Body of pancreas (tissue), 4 donors: Measurements from ENCODE around the gene CYGB. TPM values are rescaled to one million over a fixed set of nuclear protein-coding genes. Genes with fewer than 3 reads are reported as not detected.

ENCODE experiments used
- ATAC-seq: fragments of 150-250 bp; one replicate; pipeline ENCODE4 v1.9.1; 2016
- DNase-seq, 4 donors: peaks; one replicate each; pipeline ENCODE4 v3.0.0-alpha.2; 2019
- H3K27ac ChIP-seq, 4 donors: fragments of 200-600 bp; sonication (generic); 1 replicate in 3 of 4; 2 replicates in 1 of 4; pipeline versions ENCODE4 v1.5.1 to v1.6.1; 2016 to 2019; ENCODE audit warnings: mild to moderate bottlenecking in 1 of 4, mixed read lengths in 1 of 4, moderate library complexity in 1 of 4
- H3K27me3 ChIP-seq, 2 donors: fragments of 200-600 bp; sonication (generic); one replicate each; pipeline ENCODE4 v1.6.0; 2016; ENCODE audit warnings: mild to moderate bottlenecking in 1 of 2
- H3K36me3 ChIP-seq, 2 donors: fragments of 200-600 bp; sonication (generic); replicated peaks in 1 of 2; 2 replicates each; pipeline ENCODE4 v1.5.1; 2016; ENCODE audit warnings: low read depth in 2 of 2; ENCODE audit not compliant: insufficient read depth in 1 of 2
- H3K4me1 ChIP-seq: fragments of 200-600 bp; sonication (generic); one replicate; pipeline ENCODE4 v1.6.0; 2016
- H3K4me3 ChIP-seq, 2 donors: fragments of 200-600 bp; sonication (generic); 1 replicate in 1 of 2; 2 replicates in 1 of 2; pipeline ENCODE4 v1.5.1; 2016 to 2019
- H3K9me3 ChIP-seq, 3 donors: fragments of 200-600 bp; sonication (generic); 1 replicate in 2 of 3; 2 replicates in 1 of 3; pipeline ENCODE4 v1.5.1; 2016
- POLR2A ChIP-seq, 3 donors: fragments of 450-650 bp; IDR thresholded peaks; one replicate each; pipeline ENCODE4 v1.6.1; 2016; ENCODE audit warnings: antibody characterized with exemption in 3 of 3, mild to moderate bottlenecking in 2 of 3
- WGBS, 2 donors: methylation state at CpG; one replicate each; pipeline ENCODE4 v1.1.5; 2017; 5-methylcytosine and 5-hydroxymethylcytosine counted together
- intact Hi-C: fragments of 100-400 bp; cut with DNase I; formaldehyde crosslinking; loops from one replicate; pipeline ENCODE4 v1.15.1; 2023
- total RNA-seq, 2 donors: library from RNA; depleted of rRNA; stranded (reverse); fragments of >200 nt; gene quantifications; one replicate each; pipeline ENCODE4 v1.1.0, GENCODE V29; 2016
- TF ChIP-seq, protein P1 (sequence below), 7 experiments: fragments of 450-650 bp in 4 of 7; fragments of 200-600 bp in 3 of 7; sonication (generic) in 3 of 7; IDR thresholded peaks; one replicate each; pipeline ENCODE4 v1.5.1; 2016 to 2019; ENCODE audit warnings: antibody characterized with exemption in 7 of 7

CYGB gene
- total RNA-seq, 2 donors from 2014 or later, result 9.6 to 21.1 TPM

- H3K27me3 ChIP-seq, result no peaks in the 10 kb centered on the region
- H3K9me3 ChIP-seq, result no peaks in the 10 kb centered on the region
- no peak for ATAC-seq
- peaks cover 40% of the 10 kb centered on the region for H3K4me1 ChIP-seq
- no peaks in the 10 kb centered on the region for H3K36me3 ChIP-seq
- peak in 1 of 4 donors; percentile 33 for DNase-seq
- peak overlapping the region in 2 of 4 donors; percentile 56 to 77 for H3K27ac ChIP-seq
- H3K4me3 ChIP-seq, result no peak overlapping the region
- WGBS, 2 donors, result 76 to 100% methylated on average over 2 to 17 of the region's 17 CpGs
- intact Hi-C loops, result no loop called here
- TF ChIP-seq POLR2A (IDR thresholded peaks at IDR 0.05), result peak in 1 of 3 donors; percentile 30
- TF ChIP-seq, protein P1, sequence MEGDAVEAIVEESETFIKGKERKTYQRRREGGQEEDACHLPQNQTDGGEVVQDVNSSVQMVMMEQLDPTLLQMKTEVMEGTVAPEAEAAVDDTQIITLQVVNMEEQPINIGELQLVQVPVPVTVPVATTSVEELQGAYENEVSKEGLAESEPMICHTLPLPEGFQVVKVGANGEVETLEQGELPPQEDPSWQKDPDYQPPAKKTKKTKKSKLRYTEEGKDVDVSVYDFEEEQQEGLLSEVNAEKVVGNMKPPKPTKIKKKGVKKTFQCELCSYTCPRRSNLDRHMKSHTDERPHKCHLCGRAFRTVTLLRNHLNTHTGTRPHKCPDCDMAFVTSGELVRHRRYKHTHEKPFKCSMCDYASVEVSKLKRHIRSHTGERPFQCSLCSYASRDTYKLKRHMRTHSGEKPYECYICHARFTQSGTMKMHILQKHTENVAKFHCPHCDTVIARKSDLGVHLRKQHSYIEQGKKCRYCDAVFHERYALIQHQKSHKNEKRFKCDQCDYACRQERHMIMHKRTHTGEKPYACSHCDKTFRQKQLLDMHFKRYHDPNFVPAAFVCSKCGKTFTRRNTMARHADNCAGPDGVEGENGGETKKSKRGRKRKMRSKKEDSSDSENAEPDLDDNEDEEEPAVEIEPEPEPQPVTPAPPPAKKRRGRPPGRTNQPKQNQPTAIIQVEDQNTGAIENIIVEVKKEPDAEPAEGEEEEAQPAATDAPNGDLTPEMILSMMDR (IDR thresholded peaks at IDR 0.05), result no peak
These were observed 46.0 kb downstream of the CYGB start for GRCh38 chr17:76491271-76492122.

DNA sequence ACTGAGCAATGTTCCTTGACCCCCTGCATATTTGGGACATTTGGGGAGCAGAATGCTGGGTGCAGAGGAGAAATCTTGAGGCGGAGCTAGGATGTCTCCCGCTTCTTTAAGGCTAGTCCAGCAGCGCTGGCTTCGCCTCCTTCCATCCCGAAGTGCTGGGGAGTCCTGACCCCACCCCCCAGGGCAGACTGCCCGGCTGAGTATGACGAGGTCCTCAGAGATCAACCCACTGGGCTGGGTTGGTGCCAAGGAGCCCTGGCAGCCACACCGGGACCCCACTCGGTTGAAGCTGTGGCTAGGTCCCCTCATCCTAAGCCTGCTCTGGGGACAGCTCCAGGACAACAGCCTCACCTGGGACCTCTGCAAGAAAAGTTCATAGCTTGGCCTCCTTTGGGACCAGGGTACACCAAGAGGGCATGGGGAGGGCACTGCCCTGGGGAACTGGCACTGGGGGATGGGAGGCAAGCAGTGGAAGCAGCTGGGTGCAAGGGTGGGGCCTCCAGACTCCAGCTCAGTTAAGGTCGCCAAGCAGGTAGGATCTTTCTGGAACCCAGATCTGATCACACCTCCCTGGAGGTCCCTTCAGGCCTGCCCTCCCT is 47.3 kb downstream of the CYGB start:
- Histone ChIP-seq H3K27ac (no peak overlapping the region), H3K4me1 (peaks cover 33% of the 10 kb centered on the region), H3K4me3 (no peak overlapping the region), H3K36me3 (no peaks in the 10 kb centered on the region), H3K27me3 (no peaks in the 10 kb centered on the region), H3K9me3 (no peaks in the 10 kb centered on the region)
- ATAC-seq (no peak), DNase-seq (no peak)
- TF ChIP-seq, protein P1 (IDR thresholded peaks at IDR 0.05), result no peak
- no peak for TF ChIP-seq POLR2A (IDR thresholded peaks at IDR 0.05)
- WGBS, 2 donors, result 70 to 84% methylated on average over 5 to 10 of the region's 10 CpGs
- intact Hi-C loops, result no loop called here

DNA sequence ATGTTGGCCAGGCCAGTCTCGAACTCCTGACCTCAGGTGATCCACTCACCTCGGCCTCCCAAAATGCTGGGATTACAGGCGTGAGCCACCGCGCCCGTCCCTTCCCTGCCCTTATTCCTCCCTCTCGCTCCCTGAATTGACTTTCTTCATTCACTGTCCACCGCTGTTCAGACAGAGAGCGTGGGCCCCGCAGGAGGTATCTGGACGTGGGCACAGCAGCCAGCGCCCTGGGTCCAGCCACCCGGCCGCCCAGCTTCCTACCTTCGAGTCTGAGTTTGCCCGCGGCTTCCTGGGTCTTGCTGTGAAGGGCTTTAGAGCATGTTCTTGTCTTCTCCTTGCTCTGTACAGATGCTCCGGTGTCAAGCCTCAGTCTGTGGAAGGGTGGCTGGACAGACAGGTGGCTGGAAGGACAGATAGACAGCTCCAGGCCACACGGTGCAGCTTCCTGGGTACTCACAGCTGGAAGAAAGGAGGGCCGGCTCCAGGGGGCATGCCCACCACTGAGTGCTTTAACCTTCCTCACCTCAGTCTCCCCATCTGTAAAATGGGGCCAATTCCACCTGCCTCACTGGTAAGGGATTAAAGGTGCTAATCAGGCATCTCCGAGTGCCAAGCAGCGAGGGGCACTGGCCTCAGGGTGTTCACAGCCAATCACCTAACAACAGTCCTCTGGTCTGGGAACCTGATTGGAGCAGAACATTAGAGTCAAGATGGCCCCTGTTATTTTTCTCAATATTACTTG is 49.9 kb downstream of the CYGB start:
- Histone ChIP-seq H3K27ac (peak overlapping the region in 1 of 4 donors; percentile 2), H3K36me3 (no peaks in the 10 kb centered on the region), H3K9me3 (no peaks in the 10 kb centered on the region), H3K4me3 (no peak overlapping the region), H3K27me3 (no peaks in the 10 kb centered on the region), H3K4me1 (peaks cover 16% of the 10 kb centered on the region)
- intact Hi-C loops, result no loop called here
- TF ChIP-seq, protein P1 (IDR thresholded peaks at IDR 0.05), result no peak
- no peak for TF ChIP-seq POLR2A (IDR thresholded peaks at IDR 0.05)
- ATAC-seq (no peak), DNase-seq (no peak)
- 97 to 99% methylated on average over 19 to 22 of the region's 22 CpGs for WGBS, 2 donors

DNA sequence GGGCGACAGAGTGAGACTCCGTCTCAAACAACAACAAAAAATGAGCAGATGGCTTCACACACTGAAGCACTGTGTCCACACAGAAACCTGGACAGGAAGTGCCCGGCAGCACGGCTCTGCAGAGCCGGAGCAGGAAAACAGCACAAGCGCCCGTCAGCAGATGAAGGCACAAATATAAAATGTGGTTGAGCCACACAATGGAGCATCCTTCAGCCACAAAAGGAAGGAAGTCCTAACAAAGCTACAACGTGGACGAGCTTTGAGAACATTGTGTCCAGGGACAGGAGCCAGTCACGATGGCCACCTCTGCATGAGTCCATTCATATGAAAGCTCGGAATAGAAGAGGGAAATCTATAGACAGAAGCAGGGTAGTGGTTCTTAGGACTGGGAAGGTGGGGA is 51.9 kb downstream of the CYGB start:
- intact Hi-C loops, result no loop called here
- peaks cover 0 to 2% of the 10 kb centered on the region in 2 donors for H3K36me3 ChIP-seq
- peak overlapping the region in 2 of 4 donors; percentile 45 to 69 for H3K27ac ChIP-seq
- TF ChIP-seq, protein P1 (IDR thresholded peaks at IDR 0.05), result no peak
- TF ChIP-seq POLR2A (IDR thresholded peaks at IDR 0.05), result peak in 1 of 3 donors; percentile 49
- no peaks in the 10 kb centered on the region for H3K9me3 ChIP-seq
- peaks cover under 1% of the 10 kb centered on the region for H3K4me1 ChIP-seq
- H3K27me3 ChIP-seq, result no peaks in the 10 kb centered on the region
- ATAC-seq, result peak; percentile 40
- DNase-seq, result peak in 3 of 4 donors; percentile 35 to 77 (median 38)
- H3K4me3 ChIP-seq, result no peak overlapping the region
- WGBS, 2 donors, result 71 to 73% methylated on average over 11 of the region's 11 CpGs
